ENCODE data around the gene MAST4.

Gene MAST4

DNA sequence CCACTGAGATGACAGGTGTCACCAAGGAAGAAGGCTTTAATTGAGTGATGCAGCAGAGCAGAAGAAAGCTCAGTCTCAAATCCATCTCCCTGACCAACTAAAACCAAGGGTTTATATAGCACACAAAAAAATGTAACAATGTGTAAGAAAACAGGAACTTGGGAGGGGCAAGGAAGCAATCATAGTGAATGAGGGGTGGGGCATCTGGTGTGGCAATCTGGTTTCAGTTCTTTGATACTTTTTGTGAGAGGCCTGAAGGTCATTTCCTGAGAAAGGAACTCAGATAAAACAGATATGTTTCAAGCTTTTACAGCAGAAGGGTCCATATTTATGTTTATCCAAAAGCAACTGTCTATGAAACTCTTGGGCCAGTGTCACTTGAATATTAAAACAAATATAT lies 580.7 kb downstream of the MAST4 start:
- Histone ChIP-seq H3K4me1 (ENCODE audit: control insufficient read depth, insufficient read depth, low read length) (peaks cover 3% of the 10 kb centered on the region), H3K36me3 (ENCODE audit: control insufficient read depth in 2 of 2, insufficient read depth in 1 of 2, low read length in 2 of 2) (no peaks in the 10 kb centered on the region), H3K4me3 (ENCODE audit: low read depth, low read length) (no peak overlapping the region), H3K9me3 (ENCODE audit: control insufficient read depth, insufficient read depth, low read depth, low read length) (no peaks in the 10 kb centered on the region), H3K27ac (ENCODE audit: extremely low read depth, low read depth, low read length) (no peak overlapping the region)
- TF ChIP-seq SETDB1 (IDR thresholded peaks at IDR 0.05; ENCODE audit: insufficient read length, low read length) = peak; percentile 32
- TF ChIP-seq, protein P1, sequence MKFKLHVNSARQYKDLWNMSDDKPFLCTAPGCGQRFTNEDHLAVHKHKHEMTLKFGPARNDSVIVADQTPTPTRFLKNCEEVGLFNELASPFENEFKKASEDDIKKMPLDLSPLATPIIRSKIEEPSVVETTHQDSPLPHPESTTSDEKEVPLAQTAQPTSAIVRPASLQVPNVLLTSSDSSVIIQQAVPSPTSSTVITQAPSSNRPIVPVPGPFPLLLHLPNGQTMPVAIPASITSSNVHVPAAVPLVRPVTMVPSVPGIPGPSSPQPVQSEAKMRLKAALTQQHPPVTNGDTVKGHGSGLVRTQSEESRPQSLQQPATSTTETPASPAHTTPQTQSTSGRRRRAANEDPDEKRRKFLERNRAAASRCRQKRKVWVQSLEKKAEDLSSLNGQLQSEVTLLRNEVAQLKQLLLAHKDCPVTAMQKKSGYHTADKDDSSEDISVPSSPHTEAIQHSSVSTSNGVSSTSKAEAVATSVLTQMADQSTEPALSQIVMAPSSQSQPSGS (tag by site-specific recombination; IDR thresholded peaks at IDR 0.05; ENCODE audit: low read depth) = no peak
- TF ChIP-seq ZNF341 (tag by site-specific recombination; IDR thresholded peaks at IDR 0.05; ENCODE audit: low read depth) = no peak
- ChIA-PET CTCF (interaction anchor here (0.6 kb wide), 1 partner anchor 1015 kb away, joined by 3 read pairs; no protein-coding TSS in a partner anchor), POLR2A (no interaction called here)

DNA sequence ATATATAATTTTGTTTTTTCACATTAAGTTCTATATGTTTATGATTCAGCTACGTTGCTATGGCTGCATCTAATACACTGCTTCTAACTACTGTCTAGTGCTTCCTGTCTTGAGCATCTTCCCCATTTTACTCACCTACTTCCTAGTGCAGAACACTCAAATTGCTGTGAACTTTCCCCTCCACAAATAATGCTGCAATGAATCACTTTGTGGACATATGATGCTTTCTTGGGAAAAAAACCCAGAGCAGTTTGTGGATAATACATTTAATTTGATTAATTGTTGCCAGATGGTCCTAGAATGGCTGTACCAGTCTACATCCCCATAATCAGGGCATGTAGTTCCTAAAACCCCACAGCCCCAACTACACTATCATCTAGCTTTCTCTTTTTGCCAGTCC lies 581.9 kb downstream of the MAST4 start:
- TF ChIP-seq ZFP3 (tag by site-specific recombination; IDR thresholded peaks at IDR 0.05; ENCODE audit: low read depth) = no peak
- TF ChIP-seq ZNF777 (tag by site-specific recombination; IDR thresholded peaks at IDR 0.05; ENCODE audit: borderline replicate concordance) = no peak
- TF ChIP-seq ZBTB17 (tag by site-specific recombination; IDR thresholded peaks at IDR 0.05) = no peak
- TF ChIP-seq ZNF621 (tag by site-specific recombination; IDR thresholded peaks at IDR 0.05) = no peak
- TF ChIP-seq, protein P2, sequence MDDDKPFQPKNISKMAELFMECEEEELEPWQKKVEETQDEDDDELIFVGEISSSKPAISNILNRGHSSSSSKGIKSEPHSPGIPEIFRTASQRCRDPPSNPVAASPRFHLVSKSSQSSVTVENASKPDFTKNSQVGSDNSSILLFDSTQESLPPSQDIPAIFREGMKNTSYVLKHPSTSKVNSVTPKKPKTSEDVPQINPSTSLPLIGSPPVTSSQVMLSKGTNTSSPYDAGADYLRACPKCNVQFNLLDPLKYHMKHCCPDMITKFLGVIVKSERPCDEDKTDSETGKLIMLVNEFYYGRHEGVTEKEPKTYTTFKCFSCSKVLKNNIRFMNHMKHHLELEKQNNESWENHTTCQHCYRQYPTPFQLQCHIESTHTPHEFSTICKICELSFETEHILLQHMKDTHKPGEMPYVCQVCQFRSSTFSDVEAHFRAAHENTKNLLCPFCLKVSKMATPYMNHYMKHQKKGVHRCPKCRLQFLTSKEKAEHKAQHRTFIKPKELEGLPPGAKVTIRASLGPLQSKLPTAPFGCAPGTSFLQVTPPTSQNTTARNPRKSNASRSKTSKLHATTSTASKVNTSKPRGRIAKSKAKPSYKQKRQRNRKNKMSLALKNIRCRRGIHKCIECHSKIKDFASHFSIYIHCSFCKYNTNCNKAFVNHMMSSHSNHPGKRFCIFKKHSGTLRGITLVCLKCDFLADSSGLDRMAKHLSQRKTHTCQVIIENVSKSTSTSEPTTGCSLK (tag by site-specific recombination; IDR thresholded peaks at IDR 0.05) = no peak
- TF ChIP-seq, protein P3, sequence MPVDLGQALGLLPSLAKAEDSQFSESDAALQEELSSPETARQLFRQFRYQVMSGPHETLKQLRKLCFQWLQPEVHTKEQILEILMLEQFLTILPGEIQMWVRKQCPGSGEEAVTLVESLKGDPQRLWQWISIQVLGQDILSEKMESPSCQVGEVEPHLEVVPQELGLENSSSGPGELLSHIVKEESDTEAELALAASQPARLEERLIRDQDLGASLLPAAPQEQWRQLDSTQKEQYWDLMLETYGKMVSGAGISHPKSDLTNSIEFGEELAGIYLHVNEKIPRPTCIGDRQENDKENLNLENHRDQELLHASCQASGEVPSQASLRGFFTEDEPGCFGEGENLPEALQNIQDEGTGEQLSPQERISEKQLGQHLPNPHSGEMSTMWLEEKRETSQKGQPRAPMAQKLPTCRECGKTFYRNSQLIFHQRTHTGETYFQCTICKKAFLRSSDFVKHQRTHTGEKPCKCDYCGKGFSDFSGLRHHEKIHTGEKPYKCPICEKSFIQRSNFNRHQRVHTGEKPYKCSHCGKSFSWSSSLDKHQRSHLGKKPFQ (tag by site-specific recombination; IDR thresholded peaks at IDR 0.05) = no peak
- TF ChIP-seq ZNF549 (tag by site-specific recombination; IDR thresholded peaks at IDR 0.05) = no peak
- no peak for TF ChIP-seq ZNF600 (tag by site-specific recombination; IDR thresholded peaks at IDR 0.05)
- TF ChIP-seq, protein P4, sequence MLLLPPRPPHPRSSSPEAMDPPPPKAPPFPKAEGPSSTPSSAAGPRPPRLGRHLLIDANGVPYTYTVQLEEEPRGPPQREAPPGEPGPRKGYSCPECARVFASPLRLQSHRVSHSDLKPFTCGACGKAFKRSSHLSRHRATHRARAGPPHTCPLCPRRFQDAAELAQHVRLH (tag by site-specific recombination; IDR thresholded peaks at IDR 0.05) = no peak
- no peak for TF ChIP-seq ZNF548 (tag by site-specific recombination; IDR thresholded peaks at IDR 0.05)
- TF ChIP-seq ZNF292 (tag by site-specific recombination; IDR thresholded peaks at IDR 0.05; ENCODE audit: borderline replicate concordance, low read depth) = no peak
- no peak for TF ChIP-seq ZNF394 (tag by site-specific recombination; IDR thresholded peaks at IDR 0.05; ENCODE audit: borderline replicate concordance)
- TF ChIP-seq, protein P5, sequence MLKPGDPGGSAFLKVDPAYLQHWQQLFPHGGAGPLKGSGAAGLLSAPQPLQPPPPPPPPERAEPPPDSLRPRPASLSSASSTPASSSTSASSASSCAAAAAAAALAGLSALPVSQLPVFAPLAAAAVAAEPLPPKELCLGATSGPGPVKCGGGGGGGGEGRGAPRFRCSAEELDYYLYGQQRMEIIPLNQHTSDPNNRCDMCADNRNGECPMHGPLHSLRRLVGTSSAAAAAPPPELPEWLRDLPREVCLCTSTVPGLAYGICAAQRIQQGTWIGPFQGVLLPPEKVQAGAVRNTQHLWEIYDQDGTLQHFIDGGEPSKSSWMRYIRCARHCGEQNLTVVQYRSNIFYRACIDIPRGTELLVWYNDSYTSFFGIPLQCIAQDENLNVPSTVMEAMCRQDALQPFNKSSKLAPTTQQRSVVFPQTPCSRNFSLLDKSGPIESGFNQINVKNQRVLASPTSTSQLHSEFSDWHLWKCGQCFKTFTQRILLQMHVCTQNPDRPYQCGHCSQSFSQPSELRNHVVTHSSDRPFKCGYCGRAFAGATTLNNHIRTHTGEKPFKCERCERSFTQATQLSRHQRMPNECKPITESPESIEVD (tag by site-specific recombination; IDR thresholded peaks at IDR 0.05) = no peak
- no peak for TF ChIP-seq ZNF624 (tag by site-specific recombination; IDR thresholded peaks at IDR 0.05)
- no peak for TF ChIP-seq ZNF311 (tag by site-specific recombination; IDR thresholded peaks at IDR 0.05; ENCODE audit: borderline replicate concordance)
- no peak for TF ChIP-seq ZNF175 (tag by site-specific recombination; IDR thresholded peaks at IDR 0.05)
- Histone ChIP-seq H3K9me3 (ENCODE audit: control insufficient read depth, insufficient read depth, low read depth, low read length) (no peaks in the 10 kb centered on the region), H3K4me3 (ENCODE audit: low read depth, low read length) (no peak overlapping the region), H3K36me3 (ENCODE audit: control insufficient read depth in 2 of 2, insufficient read depth in 1 of 2, low read length in 2 of 2) (no peaks in the 10 kb centered on the region), H3K4me1 (ENCODE audit: control insufficient read depth, insufficient read depth, low read length) (peaks cover 6% of the 10 kb centered on the region), H3K27ac (ENCODE audit: extremely low read depth, low read depth, low read length) (no peak overlapping the region)
- POLR2A ChIA-PET = no interaction called here
- CTCF ChIA-PET = no interaction called here
